Measurements from ENCODE around the gene SMTN. TPM values are rescaled to one million over a fixed set of nuclear protein-coding genes. Genes with fewer than 3 reads are reported as not detected.

The SMTN gene
- total and polyA plus RNA-seq, 4 donors, result 97.7 to 1,240 (median 571) TPM

DNA sequence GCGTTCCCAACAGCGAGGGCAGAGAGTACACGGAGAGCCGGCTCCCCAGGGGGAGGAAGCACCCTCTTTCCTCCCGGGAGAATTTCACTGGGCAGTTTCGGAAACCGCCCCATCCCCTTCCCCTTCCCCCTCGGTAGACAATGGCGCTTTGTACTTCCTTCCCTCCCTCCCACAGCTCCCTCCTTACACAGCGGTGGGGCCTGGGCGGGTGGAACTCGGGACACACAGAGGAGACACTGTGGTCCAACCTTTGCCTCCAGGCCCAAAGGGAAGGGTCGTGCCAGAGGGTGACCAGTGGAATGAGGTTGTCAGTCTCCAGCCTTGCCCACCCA is 4.3 kb downstream of the SMTN start:
- peak overlapping the region; percentile 84 to 87 for H3K27ac ChIP-seq (ENCODE audit: low read depth in 1 of 2, low read length in 2 of 2)
- ATAC-seq (ENCODE audit: low FRiP score) (no peak), DNase-seq (peak; percentile 59 to 73)
- peaks cover 4 to 5% of the 10 kb centered on the region in 2 donors for H3K36me3 ChIP-seq (ENCODE audit: control insufficient read depth in 1 of 2, insufficient read depth in 2 of 2, low read length in 1 of 2)
- peak overlapping the region; percentile 30 to 50 for H3K4me3 ChIP-seq (ENCODE audit: low read length in 2 of 2)
- no peaks in the 10 kb centered on the region for H3K4me1 ChIP-seq (ENCODE audit: control insufficient read depth in 1 of 2, insufficient read depth in 2 of 2, low read length in 2 of 2)
- WGBS, 2 donors, result 0 to 2% methylated on average over 9 to 13 of the region's 13 CpGs
- no peaks in the 10 kb centered on the region for H3K27me3 ChIP-seq (ENCODE audit: control insufficient read depth in 1 of 2, insufficient read depth in 2 of 2, low read length in 1 of 2)
- H3K9me3 ChIP-seq (ENCODE audit: control insufficient read depth, low read length), result no peaks in the 10 kb centered on the region
- intact Hi-C loops (cut with DNase I), result loop anchor here (1.0 to 10.0 kb wide), 3 partner anchors 67 to 451 kb away; partner anchors contain the start of gene SLC35E4 (in 1 of the 2)

DNA sequence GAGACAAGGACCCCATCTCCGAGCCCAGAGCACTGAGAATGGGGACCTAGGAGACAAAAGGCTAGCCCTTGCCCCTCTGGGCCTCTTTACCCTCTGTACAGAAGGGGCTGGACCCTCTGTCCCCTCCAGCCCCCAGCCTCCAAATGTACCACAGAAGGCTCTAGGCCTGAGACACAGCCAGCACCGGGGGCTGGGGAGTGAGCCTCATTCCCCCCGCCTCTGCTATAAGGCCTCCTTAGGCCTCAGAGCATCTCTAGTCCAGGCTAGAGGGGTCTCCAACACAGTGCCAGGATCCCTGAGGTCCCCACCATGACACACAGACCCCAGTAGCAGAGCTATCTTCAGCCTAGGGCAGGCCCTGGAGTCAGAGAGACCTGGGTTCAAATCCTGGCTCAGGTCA is 4.8 kb downstream of the SMTN start:
- intact Hi-C loops (cut with DNase I), result loop anchor here (1.0 to 10.0 kb wide), 3 partner anchors 66 to 451 kb away; partner anchors contain the start of gene SLC35E4 (in 1 of the 2)
- WGBS, 2 donors, result 56 to 66% methylated on average over 3 of the region's 3 CpGs
- no peaks in the 10 kb centered on the region for H3K9me3 ChIP-seq (ENCODE audit: control insufficient read depth, low read length)

DNA sequence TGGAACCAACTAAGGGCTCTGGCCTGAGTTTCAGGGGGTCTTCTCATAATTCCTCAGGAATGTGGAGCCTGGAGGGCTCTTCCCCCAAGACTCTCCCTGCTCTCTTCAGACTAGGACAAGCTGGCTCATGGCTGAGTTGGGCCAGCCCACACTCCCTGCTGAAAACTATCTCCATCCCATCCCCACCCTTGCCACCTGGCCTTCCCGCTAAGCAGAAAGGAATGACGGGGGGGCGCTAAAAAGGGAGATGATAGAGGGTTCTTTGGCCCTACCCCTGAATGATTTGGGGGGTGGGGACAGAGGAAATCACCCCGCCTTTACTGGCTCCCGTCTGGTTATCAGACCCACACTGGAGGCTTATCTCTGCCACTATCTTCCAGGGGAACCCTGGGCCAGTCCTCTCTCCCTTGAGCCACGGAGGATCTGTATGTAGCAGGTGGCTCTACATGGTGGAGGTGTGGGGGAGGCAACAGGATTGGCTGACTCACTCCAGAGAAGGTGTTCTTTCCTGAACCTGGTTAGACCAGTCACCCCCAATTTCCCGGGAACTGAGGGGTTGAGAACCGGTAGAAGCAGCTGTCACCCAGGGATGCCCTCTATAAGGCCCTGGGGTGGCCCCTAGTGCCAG is 5.7 kb downstream of the SMTN start:
- Histone ChIP-seq H3K36me3 (ENCODE audit: control insufficient read depth in 1 of 2, insufficient read depth in 2 of 2, low read length in 1 of 2) (peaks cover 4 to 12% of the 10 kb centered on the region in 2 donors), H3K9me3 (ENCODE audit: control insufficient read depth, low read length) (no peaks in the 10 kb centered on the region), H3K27ac (ENCODE audit: low read depth in 1 of 2, low read length in 2 of 2) (peak overlapping the region; percentile 4 to 49), H3K4me1 (ENCODE audit: control insufficient read depth in 1 of 2, insufficient read depth in 2 of 2, low read length in 2 of 2) (no peaks in the 10 kb centered on the region), H3K4me3 (ENCODE audit: low read length in 2 of 2) (no peak overlapping the region), H3K27me3 (ENCODE audit: control insufficient read depth in 1 of 2, insufficient read depth in 2 of 2, low read length in 1 of 2) (no peaks in the 10 kb centered on the region)
- DNase-seq (no peak), ATAC-seq (ENCODE audit: low FRiP score) (no peak)
- WGBS, 2 donors, result 45 to 46% methylated on average over 8 of the region's 8 CpGs
- intact Hi-C loops (cut with DNase I), result loop anchor here in 1 of 2 donors (5.0 to 10.0 kb wide), 2 partner anchors 65 to 452 kb away; partner anchors contain the start of gene SLC35E4

More for the DNA sequence above, 4.8 kb downstream of the SMTN start:
- H3K27ac ChIP-seq (ENCODE audit: low read depth in 1 of 2, low read length in 2 of 2), result peak overlapping the region; percentile 74 to 84
- no peak for ATAC-seq (ENCODE audit: low FRiP score)
- H3K4me1 ChIP-seq (ENCODE audit: control insufficient read depth in 1 of 2, insufficient read depth in 2 of 2, low read length in 2 of 2), result no peaks in the 10 kb centered on the region
- DNase-seq, result no peak
- H3K4me3 ChIP-seq (ENCODE audit: low read length in 2 of 2), result no peak overlapping the region
- no peaks in the 10 kb centered on the region for H3K27me3 ChIP-seq (ENCODE audit: control insufficient read depth in 1 of 2, insufficient read depth in 2 of 2, low read length in 1 of 2)
- peaks cover 4 to 6% of the 10 kb centered on the region in 2 donors for H3K36me3 ChIP-seq (ENCODE audit: control insufficient read depth in 1 of 2, insufficient read depth in 2 of 2, low read length in 1 of 2)

DNA sequence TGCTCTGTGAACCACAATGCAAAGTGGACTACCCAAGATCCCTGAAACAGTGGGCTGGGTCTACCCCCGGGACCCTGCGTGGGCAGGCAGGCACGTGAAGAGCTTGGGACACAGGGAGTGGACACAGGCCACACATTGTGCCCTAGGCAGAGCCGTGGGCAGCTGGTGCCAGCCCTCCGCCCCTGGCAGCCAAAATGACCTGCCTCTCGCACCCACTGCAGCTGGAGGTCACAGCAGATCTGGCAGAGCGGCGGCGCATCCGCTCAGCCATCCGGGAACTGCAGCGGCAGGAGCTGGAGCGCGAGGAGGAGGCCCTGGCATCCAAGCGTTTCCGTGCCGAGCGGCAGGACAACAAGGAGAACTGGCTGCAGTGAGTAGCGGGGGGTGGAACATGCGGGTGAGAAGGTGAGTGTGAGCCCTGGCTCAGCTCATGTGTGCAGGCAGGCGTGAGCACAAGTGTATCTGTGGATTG is 6.7 kb downstream of the SMTN start:
- ATAC-seq (ENCODE audit: low FRiP score) (no peak), DNase-seq (no peak)
- H3K4me1 ChIP-seq (ENCODE audit: control insufficient read depth in 1 of 2, insufficient read depth in 2 of 2, low read length in 2 of 2), result no peaks in the 10 kb centered on the region
- intact Hi-C loops (cut with DNase I), result loop anchor here in 1 of 2 donors (5.0 to 10.0 kb wide), 2 partner anchors 65 to 453 kb away; partner anchors contain the start of gene SLC35E4
- WGBS, 2 donors, result 65 to 69% methylated on average over 21 of the region's 21 CpGs
- peak overlapping the region in 1 of 2 donors; percentile 49 for H3K27ac ChIP-seq (ENCODE audit: low read depth in 1 of 2, low read length in 2 of 2)
- H3K4me3 ChIP-seq (ENCODE audit: low read length in 2 of 2), result no peak overlapping the region
- H3K9me3 ChIP-seq (ENCODE audit: control insufficient read depth, low read length), result no peaks in the 10 kb centered on the region
- peaks cover 4 to 13% of the 10 kb centered on the region in 2 donors for H3K36me3 ChIP-seq (ENCODE audit: control insufficient read depth in 1 of 2, insufficient read depth in 2 of 2, low read length in 1 of 2)
- no peaks in the 10 kb centered on the region for H3K27me3 ChIP-seq (ENCODE audit: control insufficient read depth in 1 of 2, insufficient read depth in 2 of 2, low read length in 1 of 2)

DNA sequence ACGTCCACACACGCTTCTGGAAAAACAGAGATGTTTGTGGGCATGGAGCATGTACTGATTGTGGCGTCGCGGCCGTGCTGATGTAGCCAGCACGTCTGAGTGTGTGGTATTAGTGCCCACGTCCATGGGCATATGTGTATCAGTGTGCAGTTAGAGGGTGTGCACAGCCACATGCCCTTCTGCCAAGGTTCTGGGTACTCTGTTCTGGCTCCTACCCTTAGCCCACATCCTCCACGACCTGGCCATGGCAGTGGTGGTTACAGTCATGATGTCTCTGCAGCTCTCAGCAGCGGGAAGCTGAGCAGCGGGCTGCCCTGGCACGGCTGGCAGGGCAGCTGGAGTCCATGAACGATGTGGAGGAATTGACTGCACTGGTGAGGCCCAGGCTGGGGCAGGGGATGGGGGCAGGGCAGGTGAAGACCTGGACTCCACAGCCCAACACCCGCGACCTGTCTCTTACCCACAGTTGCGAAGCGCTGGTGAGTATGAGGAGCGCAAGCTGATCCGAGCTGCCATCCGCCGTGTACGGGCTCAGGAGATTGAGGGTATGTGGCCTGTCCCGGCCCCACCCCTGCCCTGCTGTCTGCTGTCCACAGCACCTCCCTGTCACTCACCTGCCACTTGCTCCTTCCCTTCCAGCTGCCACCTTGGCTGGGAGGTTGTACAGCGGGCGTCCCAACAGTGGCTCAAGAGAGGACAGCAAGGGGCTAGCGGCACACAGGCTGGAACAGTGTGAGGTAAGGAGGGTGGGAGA is 7.3 kb downstream of the SMTN start:
- Histone ChIP-seq H3K9me3 (ENCODE audit: control insufficient read depth, low read length) (no peaks in the 10 kb centered on the region), H3K4me1 (ENCODE audit: control insufficient read depth in 1 of 2, insufficient read depth in 2 of 2, low read length in 2 of 2) (no peaks in the 10 kb centered on the region), H3K27me3 (ENCODE audit: control insufficient read depth in 1 of 2, insufficient read depth in 2 of 2, low read length in 1 of 2) (no peaks in the 10 kb centered on the region), H3K4me3 (ENCODE audit: low read length in 2 of 2) (no peak overlapping the region), H3K27ac (ENCODE audit: low read depth in 1 of 2, low read length in 2 of 2) (peak overlapping the region in 1 of 2 donors; percentile 22), H3K36me3 (ENCODE audit: control insufficient read depth in 1 of 2, insufficient read depth in 2 of 2, low read length in 1 of 2) (peaks cover 4 to 13% of the 10 kb centered on the region in 2 donors)
- ATAC-seq (ENCODE audit: low FRiP score) (no peak), DNase-seq (peak in 1 of 2 donors; percentile 43)
- intact Hi-C loops (cut with DNase I), result loop anchor here in 1 of 2 donors (5.0 to 10.0 kb wide), 2 partner anchors 64 to 454 kb away; partner anchors contain the start of gene SLC35E4
- WGBS, 2 donors, result 59 to 64% methylated on average over 20 to 26 of the region's 26 CpGs

DNA sequence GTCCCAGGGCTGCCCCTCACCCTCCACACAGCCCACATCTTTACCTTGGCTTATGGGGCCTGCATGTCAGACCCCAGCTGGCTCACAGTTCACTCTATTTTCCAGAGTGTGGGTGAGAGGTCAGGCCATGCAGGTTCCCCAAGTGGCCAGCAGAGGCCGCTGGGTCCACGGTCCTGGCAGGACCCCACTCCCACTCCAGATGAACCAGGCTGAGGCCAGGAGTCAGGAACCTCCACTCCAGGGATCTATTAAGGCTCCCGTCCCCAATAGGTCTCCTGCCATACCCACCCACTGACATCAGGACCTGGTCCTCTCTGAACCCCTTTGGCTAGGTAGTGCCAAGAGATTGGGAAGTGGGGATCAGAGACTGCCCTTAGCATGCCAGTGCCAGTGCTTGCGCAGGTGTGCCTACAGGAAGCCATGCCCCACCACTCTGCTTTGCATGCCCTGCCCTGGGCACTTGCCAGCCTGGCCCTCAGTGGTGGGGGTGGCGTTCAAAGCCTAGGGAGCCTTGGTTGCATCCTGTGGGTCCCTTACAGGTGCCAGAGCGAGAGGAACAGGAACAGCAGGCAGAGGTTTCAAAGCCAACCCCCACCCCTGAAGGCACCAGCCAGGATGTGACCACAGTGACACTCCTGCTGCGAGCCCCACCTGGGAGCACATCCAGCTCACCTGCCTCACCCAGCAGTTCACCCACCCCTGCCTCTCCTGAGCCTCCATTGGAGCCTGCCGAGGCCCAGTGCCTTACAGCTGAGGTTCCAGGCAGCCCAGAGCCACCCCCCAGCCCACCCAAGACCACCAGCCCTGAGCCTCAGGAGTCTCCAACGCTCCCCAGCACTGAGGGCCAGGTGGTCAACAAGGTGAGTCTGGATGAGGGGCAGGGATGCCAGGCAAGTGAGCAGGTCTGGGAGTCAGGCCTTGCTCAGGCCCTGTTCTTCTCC is 8.3 kb downstream of the SMTN start:
- ATAC-seq (ENCODE audit: low FRiP score) (peak; percentile 23), DNase-seq (peak in 1 of 2 donors; percentile 74)
- intact Hi-C loops (cut with DNase I), result loop anchor here in 1 of 2 donors (2.0 to 10.0 kb wide), 3 partner anchors 17 to 455 kb away; partner anchors contain the start of genes SELENOM and SLC35E4
- Histone ChIP-seq H3K4me1 (ENCODE audit: control insufficient read depth in 1 of 2, insufficient read depth in 2 of 2, low read length in 2 of 2) (no peaks in the 10 kb centered on the region), H3K27ac (ENCODE audit: low read depth in 1 of 2, low read length in 2 of 2) (peak overlapping the region in 1 of 2 donors; percentile 63), H3K9me3 (ENCODE audit: control insufficient read depth, low read length) (no peaks in the 10 kb centered on the region), H3K4me3 (ENCODE audit: low read length in 2 of 2) (no peak overlapping the region), H3K27me3 (ENCODE audit: control insufficient read depth in 1 of 2, insufficient read depth in 2 of 2, low read length in 1 of 2) (no peaks in the 10 kb centered on the region), H3K36me3 (ENCODE audit: control insufficient read depth in 1 of 2, insufficient read depth in 2 of 2, low read length in 1 of 2) (peaks cover 0 to 19% of the 10 kb centered on the region in 2 donors)
- WGBS, 2 donors, result 55 to 57% methylated on average over 9 of the region's 9 CpGs

DNA sequence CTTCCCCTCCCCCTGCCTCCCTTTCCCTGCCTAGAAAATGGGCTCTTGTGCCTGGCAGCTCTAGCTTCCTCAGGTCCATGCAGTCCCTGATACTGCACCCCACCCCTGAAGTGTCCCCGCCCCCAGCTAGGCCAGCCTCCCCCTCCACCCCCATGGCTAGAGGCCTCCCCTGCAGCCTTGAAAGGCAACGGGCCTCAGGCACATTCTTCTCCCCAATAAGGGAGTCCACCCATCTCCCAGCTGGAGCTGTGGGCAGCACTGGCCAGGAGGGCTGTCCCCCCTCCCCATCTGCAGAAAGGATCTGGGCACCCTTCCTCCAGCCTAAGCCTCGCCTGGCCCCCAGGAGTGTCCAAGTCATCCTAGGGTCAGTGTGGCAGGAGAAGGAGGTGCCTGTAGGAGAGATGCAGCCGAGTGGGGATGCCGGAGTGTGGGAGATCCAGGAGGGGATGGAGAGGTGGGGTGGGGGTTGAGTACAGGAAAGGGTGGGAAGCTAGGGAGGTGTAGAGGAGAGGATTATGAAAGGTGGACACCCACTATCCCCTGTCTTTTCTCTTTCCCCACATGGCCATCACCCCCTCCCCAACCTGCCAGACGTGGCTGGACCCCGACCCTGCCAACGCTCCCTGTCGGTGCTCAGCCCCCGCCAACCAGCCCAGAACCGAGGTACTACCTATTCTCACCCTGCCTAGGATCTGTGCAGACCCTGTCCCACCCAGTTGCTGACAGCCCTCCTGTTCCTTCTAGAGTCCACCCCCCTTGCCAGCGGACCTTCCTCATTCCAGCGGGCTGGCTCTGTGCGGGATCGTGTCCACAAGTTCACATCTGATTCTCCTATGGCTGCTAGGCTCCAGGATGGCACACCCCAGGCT is 9.3 kb downstream of the SMTN start:
- ATAC-seq (ENCODE audit: low FRiP score) (peak; percentile 58), DNase-seq (peak in 1 of 2 donors; percentile 77)
- WGBS, 2 donors, result 40 to 43% methylated on average over 15 of the region's 15 CpGs
- intact Hi-C loops (cut with DNase I), result loop anchor here in 1 of 2 donors (2.0 kb wide), 1 partner anchor 16 kb away; the partner anchor contains the start of gene SELENOM
- H3K27ac ChIP-seq (ENCODE audit: low read depth in 1 of 2, low read length in 2 of 2), result peak overlapping the region in 1 of 2 donors; percentile 63
- no peak overlapping the region for H3K4me3 ChIP-seq (ENCODE audit: low read length in 2 of 2)
- peaks cover 0 to 24% of the 10 kb centered on the region in 2 donors for H3K36me3 ChIP-seq (ENCODE audit: control insufficient read depth in 1 of 2, insufficient read depth in 2 of 2, low read length in 1 of 2)
- H3K27me3 ChIP-seq (ENCODE audit: control insufficient read depth in 1 of 2, insufficient read depth in 2 of 2, low read length in 1 of 2), result no peaks in the 10 kb centered on the region
- H3K4me1 ChIP-seq (ENCODE audit: control insufficient read depth in 1 of 2, insufficient read depth in 2 of 2, low read length in 2 of 2), result no peaks in the 10 kb centered on the region
- H3K9me3 ChIP-seq (ENCODE audit: control insufficient read depth, low read length), result no peaks in the 10 kb centered on the region
